GM12874 (cell line): ENCODE measurements around the gene MIDN.
A peak's percentile ranks its signal among the peaks of the same experiment; 100 is the strongest.

Experiments used
- TF ChIP-seq, protein P1 (sequence below): IDR thresholded peaks from 2 replicates; pipeline ENCODE4 v1.5.1; 2011; ENCODE audit warnings: low read depth, mild to moderate bottlenecking, control low read depth, low read length, moderate library complexity; ENCODE audit not compliant: insufficient read depth

MIDN gene

DNA sequence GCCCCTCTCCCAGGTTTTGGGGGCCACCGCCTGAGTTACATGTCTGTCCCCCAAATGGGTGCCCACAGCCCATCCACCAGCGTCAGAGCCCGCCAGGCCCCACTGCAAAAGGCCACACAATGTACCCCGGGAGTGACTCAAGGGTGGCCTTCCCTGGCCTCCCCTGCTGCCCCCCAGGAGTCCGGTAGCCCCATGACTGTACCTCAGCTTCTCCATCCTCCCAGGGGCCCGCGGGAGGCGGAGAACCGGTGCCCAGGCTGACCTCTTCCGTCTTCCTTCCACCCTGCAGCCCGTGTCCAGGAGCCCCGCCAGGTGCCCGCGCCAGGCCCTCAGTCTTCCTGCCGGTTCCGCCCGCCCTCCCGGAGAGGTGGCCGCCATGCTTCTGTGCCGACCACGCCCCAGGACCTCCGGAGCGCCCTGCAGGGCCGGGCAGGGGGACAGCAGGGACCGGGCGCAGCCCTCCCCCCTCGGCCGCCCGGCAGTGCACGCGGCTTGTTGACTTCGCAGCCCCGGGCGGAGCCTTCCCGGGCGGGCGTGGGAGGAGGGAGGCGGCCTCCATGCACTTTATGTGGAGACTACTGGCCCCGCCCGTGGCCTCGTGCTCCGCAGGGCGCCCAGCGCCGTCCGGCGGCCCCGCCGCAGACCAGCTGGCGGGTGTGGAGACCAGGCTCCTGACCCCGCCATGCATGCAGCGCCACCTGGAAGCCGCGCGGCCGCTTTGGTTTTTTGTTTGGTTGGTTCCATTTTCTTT is 20.9 kb upstream of the MIDN start:
- TF ChIP-seq, protein P1, sequence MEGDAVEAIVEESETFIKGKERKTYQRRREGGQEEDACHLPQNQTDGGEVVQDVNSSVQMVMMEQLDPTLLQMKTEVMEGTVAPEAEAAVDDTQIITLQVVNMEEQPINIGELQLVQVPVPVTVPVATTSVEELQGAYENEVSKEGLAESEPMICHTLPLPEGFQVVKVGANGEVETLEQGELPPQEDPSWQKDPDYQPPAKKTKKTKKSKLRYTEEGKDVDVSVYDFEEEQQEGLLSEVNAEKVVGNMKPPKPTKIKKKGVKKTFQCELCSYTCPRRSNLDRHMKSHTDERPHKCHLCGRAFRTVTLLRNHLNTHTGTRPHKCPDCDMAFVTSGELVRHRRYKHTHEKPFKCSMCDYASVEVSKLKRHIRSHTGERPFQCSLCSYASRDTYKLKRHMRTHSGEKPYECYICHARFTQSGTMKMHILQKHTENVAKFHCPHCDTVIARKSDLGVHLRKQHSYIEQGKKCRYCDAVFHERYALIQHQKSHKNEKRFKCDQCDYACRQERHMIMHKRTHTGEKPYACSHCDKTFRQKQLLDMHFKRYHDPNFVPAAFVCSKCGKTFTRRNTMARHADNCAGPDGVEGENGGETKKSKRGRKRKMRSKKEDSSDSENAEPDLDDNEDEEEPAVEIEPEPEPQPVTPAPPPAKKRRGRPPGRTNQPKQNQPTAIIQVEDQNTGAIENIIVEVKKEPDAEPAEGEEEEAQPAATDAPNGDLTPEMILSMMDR = no peak

DNA sequence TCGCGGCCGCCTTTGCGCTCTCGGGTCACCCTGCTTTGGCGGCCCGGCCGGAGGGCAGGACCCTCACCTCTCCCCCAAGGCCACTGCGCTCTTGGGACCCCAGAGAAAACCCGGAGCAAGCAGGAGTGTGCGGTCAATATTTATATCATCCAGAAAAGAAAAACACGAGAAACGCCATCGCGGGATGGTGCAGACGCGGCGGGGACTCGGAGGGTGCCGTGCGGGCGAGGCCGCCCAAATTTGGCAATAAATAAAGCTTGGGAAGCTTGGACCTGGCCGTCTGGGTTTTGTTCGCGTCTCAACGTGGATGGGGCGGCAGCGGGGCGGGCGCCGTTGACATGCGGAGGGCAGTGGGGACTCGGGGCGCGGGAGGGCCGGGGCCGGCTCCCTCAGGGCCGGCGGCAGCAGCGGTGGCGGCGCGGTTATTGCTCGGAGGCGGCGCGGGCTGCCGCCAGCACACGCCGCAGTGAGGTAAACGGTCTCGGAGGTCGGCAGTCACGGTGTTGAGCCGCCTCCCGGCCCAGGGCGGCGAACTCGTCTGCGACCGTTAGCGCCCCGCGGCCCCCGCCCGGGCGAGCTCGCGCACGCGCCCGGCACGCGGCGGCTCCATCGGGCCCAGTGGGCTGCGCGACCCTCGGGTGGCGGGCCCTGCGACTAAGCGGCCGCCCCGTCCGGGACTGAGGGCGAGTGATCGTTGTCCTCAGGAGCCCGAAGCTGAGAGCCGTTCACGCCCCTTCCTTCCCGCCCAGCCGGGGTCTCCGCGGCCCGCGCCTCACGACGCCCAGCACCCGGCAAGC is 20.0 kb upstream of the MIDN start:
- TF ChIP-seq, protein P1 = no peak

DNA sequence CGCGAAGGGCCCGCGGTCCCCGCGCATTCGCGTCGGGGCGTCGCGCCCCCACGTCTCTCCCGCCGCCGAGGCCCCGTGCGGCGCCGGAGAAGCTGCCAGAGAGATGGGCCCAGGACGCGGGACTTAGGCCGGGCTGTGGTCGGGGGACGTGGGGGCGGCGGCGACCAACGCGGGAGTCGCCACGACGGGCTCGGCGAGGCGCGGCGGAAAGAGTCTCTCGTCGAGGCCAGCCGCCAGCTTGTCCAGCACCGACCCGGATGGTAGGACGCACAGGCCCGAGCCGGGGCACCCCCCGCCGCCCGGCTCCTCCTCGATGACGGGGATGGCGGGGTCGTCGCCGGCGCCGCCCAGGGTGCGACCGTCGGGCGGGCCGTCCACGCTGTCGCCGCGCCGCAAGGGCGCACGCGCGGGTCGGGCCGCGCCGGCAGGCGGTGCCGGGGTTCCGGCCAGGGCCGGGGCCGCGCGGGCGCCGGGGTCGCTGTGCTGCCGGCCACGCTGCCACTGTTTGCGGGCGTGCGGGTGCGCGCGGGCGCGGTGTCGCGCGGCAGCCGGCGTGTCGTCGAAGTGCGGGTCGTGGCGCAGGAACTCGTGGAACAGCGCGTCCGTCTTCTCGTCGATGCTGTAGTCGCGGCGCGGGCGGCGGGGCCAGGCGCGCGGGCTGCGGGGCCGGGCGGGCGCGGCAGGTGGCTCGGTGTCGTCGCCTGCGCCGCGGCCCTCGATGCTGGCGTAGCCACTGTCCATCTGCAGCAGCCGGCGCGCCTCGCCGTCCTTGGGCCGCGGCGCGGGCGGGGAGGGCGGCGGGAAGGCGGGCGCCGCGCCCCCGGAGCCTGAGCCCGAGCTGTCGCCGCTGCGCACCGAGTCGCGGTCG is 19.1 kb upstream of the MIDN start:
- TF ChIP-seq, protein P1 = no peak

DNA sequence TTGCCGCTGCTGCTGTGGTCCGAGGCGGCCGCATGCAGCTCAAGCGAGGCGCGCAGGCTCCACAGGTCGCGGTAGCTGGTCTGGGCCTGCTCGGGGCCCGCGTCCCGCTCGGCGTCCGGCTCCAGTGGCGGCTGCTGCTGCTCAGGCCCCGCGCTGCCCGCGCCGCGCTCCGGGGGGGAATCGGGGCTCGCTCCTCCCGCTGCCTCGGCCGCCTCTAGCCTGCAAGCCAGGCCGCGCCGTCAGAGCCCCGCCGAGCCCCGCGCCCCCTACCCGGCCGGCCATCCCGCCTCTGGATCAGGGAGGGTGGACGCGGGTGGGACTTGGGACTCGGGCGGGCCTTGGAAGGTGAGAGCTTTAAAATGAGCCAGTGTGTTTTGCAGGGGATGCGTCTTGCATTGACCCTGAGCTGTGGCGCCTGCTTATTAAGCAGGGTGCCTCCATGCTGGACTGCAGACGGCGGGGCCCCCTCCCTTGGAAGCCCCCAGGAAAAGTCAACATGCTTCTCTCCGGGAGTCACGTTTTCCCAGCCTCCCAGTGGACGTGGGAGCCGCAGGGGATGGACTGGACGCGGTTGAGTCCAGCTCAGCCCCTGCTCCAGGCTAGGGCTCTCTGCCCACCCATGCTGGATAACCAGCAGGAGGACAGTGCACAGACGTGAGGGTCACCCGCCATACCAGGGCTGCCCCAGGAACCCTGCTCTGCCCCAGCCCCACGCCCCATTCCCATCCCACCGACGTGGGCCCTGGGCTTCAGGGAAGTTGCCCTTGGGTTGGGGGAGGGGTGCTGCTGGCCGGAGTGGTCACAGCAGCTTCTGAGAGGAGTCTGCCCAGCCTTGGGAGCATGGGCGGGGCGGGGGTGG is 18.2 kb upstream of the MIDN start:
- TF ChIP-seq, protein P1 = no peak

DNA sequence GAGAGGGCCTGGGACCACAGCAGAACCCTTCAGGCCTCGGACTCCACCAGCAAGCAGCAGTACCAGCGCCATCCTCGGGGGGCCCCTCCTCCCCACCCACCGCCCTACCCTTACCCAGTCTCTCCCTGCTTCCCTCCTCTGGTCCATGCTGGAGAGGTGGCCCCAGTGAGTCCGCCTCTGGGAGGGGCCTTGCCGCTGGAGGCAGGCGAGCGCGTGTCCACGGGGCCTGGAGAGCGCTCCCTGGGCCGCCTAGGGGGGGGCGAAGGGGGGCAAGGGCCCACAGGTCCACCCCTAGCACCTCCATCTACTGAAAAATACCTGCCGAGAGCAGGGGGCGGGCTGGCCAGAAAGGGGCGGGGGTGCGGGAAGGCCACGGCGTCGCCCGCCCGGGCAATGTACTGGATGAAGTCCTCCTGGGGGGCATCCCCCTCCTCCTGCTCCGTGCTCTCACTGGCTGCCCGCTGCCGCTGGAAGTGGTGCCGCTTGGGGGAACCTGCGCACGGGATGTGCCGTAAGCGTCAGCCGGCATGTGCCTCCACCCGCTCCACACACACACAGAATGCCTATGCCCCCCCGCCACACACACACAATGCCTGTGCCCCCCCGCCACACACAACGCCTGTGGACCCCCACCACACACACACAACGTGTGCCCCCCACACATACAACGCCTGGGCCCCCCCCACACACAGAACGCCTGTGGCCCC is 17.4 kb upstream of the MIDN start:
- TF ChIP-seq, protein P1 = 0 out of 2 replicates have a peak, but pooled peaks have one; percentile 19

DNA sequence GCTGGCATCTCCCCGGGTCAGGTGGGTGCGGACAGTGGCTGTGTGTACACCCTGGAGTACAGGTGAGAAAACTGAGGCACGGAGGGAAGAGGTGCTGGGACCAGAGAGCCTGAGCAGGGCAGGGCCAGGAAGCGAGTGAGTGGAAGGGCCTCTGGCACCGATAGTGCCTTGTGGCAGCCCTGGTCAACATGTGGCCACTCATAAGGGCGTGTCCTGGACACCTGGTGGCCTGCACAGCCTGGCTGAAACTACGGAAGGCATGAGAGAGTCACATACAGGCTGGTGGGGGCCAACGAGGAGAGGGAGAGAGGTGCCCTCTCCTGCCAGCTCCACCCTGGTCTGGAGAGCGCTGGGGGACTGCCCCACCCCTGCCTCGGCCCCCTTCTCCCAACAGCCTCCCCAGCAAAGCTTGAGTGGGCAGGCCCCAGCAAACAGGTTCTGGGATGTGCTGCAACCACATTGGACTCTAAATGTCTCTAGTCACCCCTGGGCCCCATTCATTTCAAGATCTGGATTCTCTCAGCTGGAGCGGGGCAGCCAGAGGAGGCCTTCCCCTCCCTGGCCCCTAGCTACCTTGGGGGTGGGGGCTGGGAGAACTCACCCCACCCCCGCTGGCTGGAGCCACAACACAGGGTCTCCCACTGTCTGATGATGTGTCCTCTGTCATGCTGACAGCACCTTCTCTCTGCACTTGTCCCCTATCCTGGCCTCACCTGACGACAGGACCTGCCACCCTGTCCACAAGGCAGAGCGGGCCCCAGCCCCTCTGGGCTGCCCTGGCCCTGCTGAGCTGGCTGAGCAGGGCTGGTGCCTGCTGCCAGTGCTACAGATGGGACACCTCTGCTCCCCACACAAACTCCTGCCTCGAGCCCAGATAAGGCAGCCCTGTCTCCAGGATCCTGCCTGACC is 16.4 kb upstream of the MIDN start:
- TF ChIP-seq, protein P1 = no peak
